Iris pigment epithelial cell (primary cell): Measurements from ENCODE around the gene PIGU.

Experiments used
- DNase-seq: peaks from one replicate; pipeline ENCODE4 v3.0.0-alpha.2; 2011; ENCODE audit warnings: low read depth

PIGU gene

DNA sequence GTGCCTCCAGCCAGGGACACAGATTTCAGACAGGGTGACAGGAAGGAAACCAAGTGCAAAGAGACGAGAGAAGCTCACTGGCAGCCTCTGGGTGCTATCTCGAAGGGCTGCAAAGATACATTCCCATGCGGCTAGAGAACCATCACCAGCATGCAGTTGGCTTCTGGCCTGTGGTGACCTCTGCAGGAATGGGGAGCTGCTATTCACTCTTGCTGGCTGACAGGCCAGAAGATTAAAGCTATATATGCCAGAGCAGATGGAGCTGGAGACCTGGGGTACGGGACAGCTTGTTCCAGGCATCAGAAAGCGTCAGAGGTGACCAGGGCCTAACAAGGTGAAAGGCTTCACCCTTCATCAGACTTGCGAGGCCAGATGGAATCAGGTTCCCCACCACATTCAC, 98.4 kb downstream of the PIGU start:
- DNase-seq, result no peak

DNA sequence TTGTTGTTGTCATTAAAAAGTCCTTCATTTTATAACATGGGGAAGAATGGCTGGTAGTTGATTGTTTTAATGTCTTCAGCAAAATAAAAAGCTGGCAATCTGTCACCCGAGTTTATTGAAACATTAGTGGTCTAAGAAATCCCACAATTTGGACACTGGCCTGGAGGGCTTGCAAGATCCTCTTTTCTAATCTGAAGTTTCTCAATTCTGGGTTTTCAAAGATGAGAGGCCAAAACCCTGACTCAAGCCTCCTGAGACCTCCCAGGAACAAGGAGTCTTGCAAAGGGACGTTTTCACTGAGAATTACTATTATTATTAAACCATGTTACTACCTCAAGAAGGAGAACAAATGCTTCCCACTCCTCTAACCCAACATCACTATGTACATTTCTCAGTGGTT, 98.9 kb downstream of the PIGU start:
- DNase-seq, result no peak

DNA sequence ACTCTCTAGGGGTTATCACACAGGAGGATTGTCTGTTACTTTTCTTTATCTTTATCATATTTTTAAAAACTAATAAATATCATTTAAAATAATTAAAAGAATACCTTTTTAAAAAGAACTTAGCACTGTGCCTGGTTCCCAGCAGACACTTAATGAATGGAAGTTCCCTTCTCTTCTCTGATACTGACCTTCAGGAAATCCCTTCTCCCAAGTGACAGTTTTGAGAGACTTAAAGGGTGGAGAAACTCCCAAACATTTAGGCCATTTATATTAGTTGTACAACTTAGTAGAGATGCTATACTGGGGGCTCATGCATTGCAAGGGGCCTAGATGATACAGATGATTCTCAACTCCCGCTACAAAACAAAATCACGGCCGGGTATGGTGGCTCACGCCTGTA, 99.8 kb downstream of the PIGU start:
- DNase-seq, result no peak

- no peak for DNase-seq
Observed at GRCh38 chr20:34575756-34576155, 101.1 kb downstream of the PIGU start.

DNA sequence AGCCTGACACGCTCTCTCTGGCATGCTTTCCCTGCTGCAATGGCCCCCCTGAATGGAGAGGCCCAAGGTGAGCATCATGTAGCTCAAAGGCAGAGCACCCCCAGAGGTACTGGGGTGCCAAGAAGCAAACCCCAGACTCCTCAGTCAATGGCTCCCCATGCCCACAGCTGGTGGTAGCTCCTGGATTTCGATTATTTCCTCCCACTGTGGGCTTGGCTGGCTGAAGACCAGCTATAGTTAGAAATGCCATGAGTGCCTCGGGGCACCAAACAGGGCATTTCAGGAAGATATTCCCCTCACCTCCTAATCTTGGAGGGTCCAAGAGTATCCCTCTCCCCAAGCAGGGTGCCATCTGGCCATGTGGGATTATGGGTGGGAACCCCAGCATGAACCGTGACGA, 101.6 kb downstream of the PIGU start:
- no peak for DNase-seq

- no peak for DNase-seq
Observed at GRCh38 chr20:34574861-34575260, 102.0 kb downstream of the PIGU start.

DNA sequence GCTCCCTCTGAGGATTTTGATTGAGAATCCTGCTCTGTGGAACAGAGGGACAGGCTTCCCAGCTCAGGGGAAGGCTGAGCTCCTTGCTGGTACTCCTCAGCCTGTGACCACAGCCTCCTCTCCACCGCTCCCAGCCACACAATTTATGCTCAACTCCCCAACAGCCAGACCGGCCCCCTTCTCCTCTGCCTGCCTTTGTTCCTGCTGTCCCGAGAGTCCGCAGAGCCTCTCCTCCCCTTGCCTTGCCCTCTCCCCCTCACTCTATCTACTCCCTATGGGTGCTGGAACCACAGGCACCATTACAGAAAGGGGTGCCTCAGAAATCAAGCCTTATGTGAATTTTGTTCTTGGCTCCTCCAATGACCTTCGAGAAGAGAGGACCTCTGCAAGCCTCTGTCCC, 102.5 kb downstream of the PIGU start:
- DNase-seq, result no peak

- no peak for DNase-seq
Observed at GRCh38 chr20:34573541-34574300, 103.2 kb downstream of the PIGU start.

DNA sequence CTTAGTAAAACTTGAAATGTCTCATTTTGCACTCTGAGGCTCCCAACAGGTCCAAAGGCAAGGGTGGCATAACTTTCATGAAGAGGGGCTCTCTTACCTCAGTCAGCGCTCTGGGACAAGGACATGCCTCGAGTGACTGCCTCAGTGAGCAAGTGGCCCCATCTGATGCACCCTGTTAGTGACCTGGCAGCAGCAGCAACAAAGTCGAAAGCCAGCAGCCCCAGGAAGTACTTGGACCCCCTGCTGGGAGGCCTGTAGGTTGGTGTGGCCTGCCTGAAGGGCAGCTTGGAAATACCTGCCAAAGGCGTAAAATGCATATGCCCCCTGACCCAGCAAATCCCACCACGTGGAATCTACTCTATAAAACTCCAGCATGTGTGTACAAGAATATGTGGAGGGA, 105.1 kb downstream of the PIGU start:
- no peak for DNase-seq

- DNase-seq, result peak; percentile 89
Observed at GRCh38 chr20:34570859-34571306, 106.0 kb downstream of the PIGU start.

DNA sequence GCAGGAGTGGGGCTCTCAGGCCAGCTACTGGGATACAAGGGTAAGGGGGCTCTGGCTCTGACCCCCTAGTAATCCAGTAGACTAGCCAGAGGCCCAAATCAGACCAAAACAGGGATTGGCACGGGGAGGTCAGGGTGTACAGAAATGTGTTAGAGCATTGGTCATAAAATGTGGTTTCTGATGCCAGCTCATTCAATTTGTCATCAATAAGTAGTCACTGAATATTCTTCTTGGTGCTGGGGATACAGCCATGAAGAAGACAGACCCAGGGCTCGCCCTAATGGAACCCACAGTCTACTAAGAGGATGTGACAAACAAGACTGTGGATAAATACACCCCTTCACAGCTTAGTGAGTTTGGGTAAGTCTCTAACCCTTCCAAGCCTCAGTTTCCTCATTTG, 107.3 kb downstream of the PIGU start:
- no peak for DNase-seq

GRCh38 chr20:34567892-34568865, 108.7 kb downstream of the PIGU start:
- no peak for DNase-seq

- DNase-seq, result no peak
Observed at GRCh38 chr20:34566978-34567891, 109.7 kb downstream of the PIGU start.

DNA sequence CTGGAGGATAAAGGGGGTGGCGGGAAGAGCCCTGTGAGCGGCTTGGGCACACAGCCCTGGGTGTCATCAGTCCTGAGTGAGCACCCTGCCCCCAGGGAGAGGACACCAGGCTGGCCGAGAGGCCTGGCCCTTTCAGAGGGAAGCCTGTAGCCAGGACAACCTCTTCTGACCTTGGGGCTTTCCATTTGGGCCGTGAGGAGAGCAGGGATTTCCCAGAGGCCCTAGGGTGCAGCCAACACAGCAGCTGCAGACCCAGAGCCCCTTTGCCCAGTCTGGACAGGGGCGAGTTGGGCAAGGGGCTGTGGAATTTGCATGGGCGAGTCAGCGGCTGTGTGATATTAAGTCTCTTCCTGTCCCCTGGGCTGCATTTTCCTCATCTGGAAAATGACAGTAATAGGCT, 112.1 kb downstream of the PIGU start:
- DNase-seq, result no peak

- DNase-seq, result no peak
Observed at GRCh38 chr20:34562641-34563040, 114.3 kb downstream of the PIGU start.

GRCh38 chr20:34561661-34562060, 115.2 kb downstream of the PIGU start:
- no peak for DNase-seq

- DNase-seq, result no peak
Observed at GRCh38 chr20:34560614-34561013, 116.3 kb downstream of the PIGU start.

DNA sequence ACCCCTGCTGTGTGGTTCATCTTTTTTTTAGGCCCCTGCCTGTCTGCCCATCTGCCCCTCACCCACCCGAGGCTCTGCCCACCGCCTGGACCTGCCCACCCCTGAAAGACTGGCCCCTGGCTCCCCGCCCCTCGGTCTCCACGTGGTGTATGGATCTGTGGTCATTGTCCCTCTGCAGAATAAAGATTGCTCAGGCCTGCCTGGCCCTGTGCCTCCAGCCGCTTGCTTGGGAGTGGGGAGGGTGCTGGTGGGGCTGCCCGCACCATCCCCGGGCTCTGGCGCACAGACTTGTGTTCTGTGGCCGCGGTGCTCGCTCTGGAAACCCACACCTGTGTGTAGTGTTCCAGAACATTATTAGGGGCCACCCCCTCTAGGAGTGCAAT, 116.8 kb downstream of the PIGU start:
- no peak for DNase-seq

- DNase-seq, result no peak
Observed at GRCh38 chr20:34559311-34560140, 117.4 kb downstream of the PIGU start.

DNA sequence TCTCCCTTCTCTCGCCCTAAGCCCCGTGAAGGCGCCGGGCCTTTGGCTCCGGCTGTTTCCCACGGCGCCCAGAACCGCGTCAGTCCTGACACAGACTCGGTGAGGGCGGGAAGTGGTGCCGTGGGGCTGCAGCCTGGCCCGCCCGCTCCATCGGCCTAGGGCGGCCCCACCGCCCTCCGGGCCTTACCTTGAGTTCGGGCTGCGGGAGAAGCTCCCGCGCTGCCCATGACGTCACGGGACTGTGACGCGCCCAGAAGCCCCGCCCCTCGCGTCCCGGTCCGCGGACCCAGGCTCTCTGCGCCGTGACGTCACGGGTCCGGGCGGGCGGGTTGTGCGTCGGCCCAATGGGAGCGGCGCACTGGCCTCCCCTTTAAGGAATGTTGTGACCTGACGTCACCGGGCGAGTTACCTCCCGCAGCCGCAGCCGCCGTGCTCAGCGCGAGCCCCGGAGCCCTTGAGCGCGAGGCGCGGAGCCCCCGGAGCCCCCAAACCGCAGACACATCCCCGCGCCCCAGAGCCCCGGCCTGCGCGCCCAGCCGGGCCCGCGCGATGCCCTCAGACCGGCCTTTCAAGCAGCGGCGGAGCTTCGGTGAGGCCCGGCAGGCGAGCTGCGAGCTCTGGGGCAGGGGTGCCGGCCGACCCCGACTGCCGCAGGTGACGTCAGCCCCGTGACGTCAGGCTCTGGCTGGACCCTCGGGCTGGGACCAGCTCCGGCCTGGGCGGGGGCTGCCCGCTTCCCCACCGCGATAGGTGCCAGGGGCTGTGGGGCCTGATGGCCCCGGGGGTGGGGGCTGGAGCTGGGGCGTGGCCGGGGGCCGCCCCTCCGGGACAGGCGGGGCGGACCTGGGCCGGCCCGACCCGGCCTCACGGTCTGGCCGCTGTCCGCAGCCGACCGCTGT, 118.3 kb downstream of the PIGU start, which contains the start of gene MAP1LC3A:
MAP1LC3A (plus strand) TSS at position 399 of the 899 bp plus-strand sequence; CDS start at position 550, 151 bp downstream.
- peak; percentile 97 for DNase-seq
